ENCODE results near the gene HADHB. TPM values are rescaled to one million over a fixed set of nuclear protein-coding genes. Genes with fewer than 3 reads are reported as not detected.

Gene HADHB
- total RNA-seq, 1 donor from 2014 or later, result 96.8 TPM

- DNase-seq (ENCODE audit: low spot score), result no peak
- Mint-ChIP-seq H3K9me3 (ENCODE audit: low read depth) (peaks cover 5% of the 10 kb centered on the region), H3K36me3 (ENCODE audit: low read depth) (peaks cover 41% of the 10 kb centered on the region), H3K4me3 (ENCODE audit: unreplicated experiment) (no peak overlapping the region), H3K27me3 (ENCODE audit: low read depth) (no peaks in the 10 kb centered on the region), H3K27ac (ENCODE audit: unreplicated experiment) (no peak overlapping the region), H3K4me1 (ENCODE audit: low read depth) (peaks cover 4% of the 10 kb centered on the region)
- TF ChIP-seq CTCF (IDR thresholded peaks at IDR 0.05), result no peak
Observed at GRCh38 chr2:26230806-26231205, 13.9 kb upstream of the HADHB start.

GRCh38 chr2:26235089-26235488 lies 9.7 kb upstream of the HADHB start:
- peaks cover 5% of the 10 kb centered on the region for H3K4me1 Mint-ChIP-seq (ENCODE audit: low read depth)

GRCh38 chr2:26237868-26238267 lies 6.9 kb upstream of the HADHB start:
- Mint-ChIP-seq H3K27ac (ENCODE audit: unreplicated experiment) (no peak overlapping the region), H3K27me3 (ENCODE audit: low read depth) (no peaks in the 10 kb centered on the region), H3K9me3 (ENCODE audit: low read depth) (no peaks in the 10 kb centered on the region)

More at GRCh38 chr2:26235089-26235488, 9.7 kb upstream of the HADHB start:
- TF ChIP-seq CTCF (IDR thresholded peaks at IDR 0.05), result peak; percentile 68
- Mint-ChIP-seq H3K36me3 (ENCODE audit: low read depth) (peaks cover 17% of the 10 kb centered on the region), H3K9me3 (ENCODE audit: low read depth) (no peaks in the 10 kb centered on the region), H3K27ac (ENCODE audit: unreplicated experiment) (no peak overlapping the region), H3K4me3 (ENCODE audit: unreplicated experiment) (no peak overlapping the region), H3K27me3 (ENCODE audit: low read depth) (no peaks in the 10 kb centered on the region)
- no peak for DNase-seq (ENCODE audit: low spot score)

GRCh38 chr2:26238311-26238958 lies 6.3 kb upstream of the HADHB start:
- Mint-ChIP-seq H3K27ac (ENCODE audit: unreplicated experiment) (no peak overlapping the region), H3K4me1 (ENCODE audit: low read depth) (peaks cover 30% of the 10 kb centered on the region), H3K4me3 (ENCODE audit: unreplicated experiment) (no peak overlapping the region), H3K9me3 (ENCODE audit: low read depth) (no peaks in the 10 kb centered on the region), H3K36me3 (ENCODE audit: low read depth) (peaks cover 11% of the 10 kb centered on the region), H3K27me3 (ENCODE audit: low read depth) (no peaks in the 10 kb centered on the region)
- no peak for TF ChIP-seq CTCF (IDR thresholded peaks at IDR 0.05)
- DNase-seq (ENCODE audit: low spot score), result no peak

More at GRCh38 chr2:26237868-26238267, 6.9 kb upstream of the HADHB start:
- no peak for TF ChIP-seq CTCF (IDR thresholded peaks at IDR 0.05)
- Mint-ChIP-seq H3K4me1 (ENCODE audit: low read depth) (peaks cover 26% of the 10 kb centered on the region), H3K36me3 (ENCODE audit: low read depth) (peaks cover 14% of the 10 kb centered on the region), H3K4me3 (ENCODE audit: unreplicated experiment) (no peak overlapping the region)
- DNase-seq (ENCODE audit: low spot score), result no peak

- Mint-ChIP-seq H3K4me3 (ENCODE audit: unreplicated experiment) (peak overlapping the region; percentile 92), H3K27me3 (ENCODE audit: low read depth) (no peaks in the 10 kb centered on the region), H3K36me3 (ENCODE audit: low read depth) (peaks cover 2% of the 10 kb centered on the region), H3K4me1 (ENCODE audit: low read depth) (peaks cover 48% of the 10 kb centered on the region), H3K9me3 (ENCODE audit: low read depth) (no peaks in the 10 kb centered on the region), H3K27ac (ENCODE audit: unreplicated experiment) (peak overlapping the region; percentile 11)
- no peak for DNase-seq (ENCODE audit: low spot score)
- no peak for TF ChIP-seq CTCF (IDR thresholded peaks at IDR 0.05)
Observed at GRCh38 chr2:26241928-26242436, 2.8 kb upstream of the HADHB start.

Data from chondrocyte (in vitro differentiated cells).